ENCODE measurements around the gene TBPL1.

GRCh38 chr6:134034478-134034877 is 81.5 kb downstream of the TBPL1 start:
- no peak for TF ChIP-seq NFIC (IDR thresholded peaks at IDR 0.05; ENCODE audit: low read length)
- TF ChIP-seq JUN (CRISPR knock-in tag; IDR thresholded peaks at IDR 0.05): no peak
- TF ChIP-seq ZNF484 (CRISPR knock-in tag; IDR thresholded peaks at IDR 0.05; ENCODE audit: borderline replicate concordance, low read depth): no peak
- TF ChIP-seq KMT2B (CRISPR knock-in tag; IDR thresholded peaks at IDR 0.05): no peak
- TF ChIP-seq ZNF24 (IDR thresholded peaks at IDR 0.05): no peak
- TF ChIP-seq POLR2A (IDR thresholded peaks at IDR 0.05; ENCODE audit: insufficient read depth in 1 of 2, low read depth in 2 of 2, low read length in 2 of 2): no peak
- TF ChIP-seq RFX1 (IDR thresholded peaks at IDR 0.05): no peak
- TF ChIP-seq CHD2 (IDR thresholded peaks at IDR 0.05; ENCODE audit: low read depth, low read length): no peak
- no peak for TF ChIP-seq USF2 (IDR thresholded peaks at IDR 0.05; ENCODE audit: low read depth, low read length)
- TF ChIP-seq USF2 (CRISPR knock-in tag; IDR thresholded peaks at IDR 0.05; ENCODE audit: borderline replicate concordance): no peak
- no peak for TF ChIP-seq EZH2 (conservative IDR thresholded peaks at IDR 0.05; ENCODE audit: low read depth, low read length)
